Stimulated activated CD4-positive, alpha-beta T cell treated with anti-CD3 and anti-CD28 coated beads, Interleukin-2, amount 100 ng/mL, for 24 hours (primary cell): ENCODE data around the gene RAB15.
"Not testable (repeated sequence)": the region's sequence is repeated elsewhere in the genome, so short reads cannot be mapped to it uniquely, and the experiment has no call there.

Experiments used
- DNase-seq, 2 donors: peaks; one replicate each; pipeline ENCODE4 v3.0.0-alpha.2; 2020

Gene RAB15

DNA sequence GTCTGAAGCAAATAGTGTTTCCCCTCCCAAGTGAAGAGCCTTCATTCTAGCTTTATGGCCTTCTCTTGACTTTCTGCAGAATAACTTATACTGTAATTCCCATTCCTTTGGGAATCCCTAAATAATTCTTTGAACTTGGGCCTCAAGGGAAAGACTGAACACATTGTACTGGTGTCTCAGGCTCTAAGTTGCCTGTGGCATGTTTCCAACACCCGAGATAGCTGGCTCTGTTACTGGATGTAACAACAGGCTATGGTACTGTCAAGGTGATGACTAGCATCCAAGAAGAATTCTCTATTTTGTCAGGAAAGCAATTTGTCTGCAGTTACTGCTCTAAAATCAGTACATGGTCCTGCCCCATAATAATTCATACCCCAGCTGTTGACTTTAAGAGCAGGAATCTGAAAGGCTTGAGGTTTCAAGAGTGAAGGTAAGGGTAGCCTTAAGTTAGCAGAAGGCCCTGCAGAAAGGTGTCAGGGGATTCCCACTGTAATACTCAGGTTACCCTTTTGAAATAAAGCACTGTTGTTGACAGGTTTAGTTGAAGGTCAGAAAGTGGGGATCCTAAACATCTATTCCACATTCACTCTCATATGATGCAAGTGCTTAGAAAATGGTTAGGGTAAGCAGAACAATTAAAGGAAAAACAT is 34.8 kb downstream of the RAB15 start:
- DNase-seq, result no peak

DNA sequence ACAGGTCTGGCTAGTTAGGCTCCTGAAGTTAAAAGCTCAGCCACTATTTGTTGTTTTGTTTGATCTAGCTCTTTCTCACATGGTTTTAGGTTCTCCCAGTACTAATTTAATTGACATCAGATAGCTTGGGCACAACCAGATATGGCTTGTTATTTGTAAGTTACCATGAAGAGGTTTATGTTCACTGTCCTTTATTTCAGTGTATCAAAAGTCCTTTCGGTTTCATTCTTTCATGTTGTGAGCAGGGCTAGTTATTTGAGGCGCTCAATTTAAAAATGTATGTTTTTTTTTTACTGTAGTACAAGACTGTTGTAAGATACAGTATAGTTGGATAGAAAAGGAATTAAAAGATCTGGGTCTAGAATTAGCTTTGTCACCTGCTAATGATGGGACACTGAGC is 36.6 kb downstream of the RAB15 start:
- no peak for DNase-seq

DNA sequence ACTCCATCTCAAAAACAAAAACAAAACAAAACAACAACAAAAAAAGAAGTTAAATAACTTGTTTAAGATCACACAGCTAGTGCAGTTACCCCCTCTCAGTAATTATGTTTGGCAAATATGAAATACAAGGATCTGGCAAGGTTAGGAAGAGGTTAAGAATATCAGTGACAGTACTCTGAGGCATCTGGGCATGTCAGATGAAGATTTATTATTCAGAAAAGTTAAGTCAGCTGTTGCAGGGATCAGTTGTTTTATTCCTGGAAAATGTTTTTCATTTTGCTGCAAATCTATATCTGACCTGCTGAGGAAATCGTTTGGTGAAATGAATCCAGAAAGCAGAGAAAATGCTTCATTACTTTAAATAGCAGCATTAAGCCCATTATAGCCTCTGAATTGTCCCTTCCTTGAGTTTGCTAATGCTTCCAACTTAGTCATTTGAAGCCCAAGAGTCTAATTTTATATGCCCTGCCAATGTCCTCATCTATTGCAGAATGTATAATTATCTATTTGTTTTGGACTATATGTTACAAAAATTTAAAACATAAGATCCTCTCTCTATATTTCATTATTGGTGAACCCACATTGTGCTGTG is 37.7 kb downstream of the RAB15 start:
- no peak for DNase-seq

DNA sequence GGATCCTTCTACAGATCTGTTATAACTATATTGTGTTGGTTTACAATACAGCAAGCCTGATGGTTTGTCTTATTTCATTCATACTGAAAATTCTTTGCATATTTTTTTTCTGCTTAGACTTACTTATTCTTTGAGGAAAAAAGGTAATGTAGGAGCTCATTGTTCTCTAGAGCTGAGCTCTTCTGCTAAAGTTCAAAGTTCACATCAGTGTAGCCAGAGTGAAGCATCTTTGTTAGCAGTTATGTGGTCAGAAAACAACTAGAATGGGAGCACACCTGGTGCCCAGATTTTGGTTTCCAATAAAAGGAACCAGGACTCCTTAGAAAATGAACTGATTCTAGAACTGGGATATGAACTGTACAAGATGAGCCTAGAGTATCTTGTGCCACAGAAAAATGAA is 39.9 kb downstream of the RAB15 start:
- DNase-seq, result no peak

DNA sequence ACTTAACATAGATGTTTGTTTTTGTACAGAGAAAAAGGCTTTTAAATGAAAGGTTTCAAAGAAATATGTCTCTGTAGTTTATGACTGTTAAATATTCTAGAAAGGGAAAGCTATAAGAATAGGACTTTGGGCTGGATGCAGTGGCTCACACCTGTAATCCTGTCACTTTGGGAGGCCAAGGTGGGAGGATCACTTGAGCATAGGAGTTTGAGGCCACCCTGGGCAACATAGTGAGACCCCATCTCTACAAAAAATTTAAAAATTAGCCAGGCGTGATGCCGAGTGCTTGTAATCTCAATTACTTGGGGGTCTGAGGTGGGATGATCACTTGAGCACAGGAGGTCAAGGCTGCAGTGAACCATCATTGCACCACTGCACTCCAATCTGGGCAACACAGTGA is 41.0 kb downstream of the RAB15 start:
- no peak for DNase-seq

DNA sequence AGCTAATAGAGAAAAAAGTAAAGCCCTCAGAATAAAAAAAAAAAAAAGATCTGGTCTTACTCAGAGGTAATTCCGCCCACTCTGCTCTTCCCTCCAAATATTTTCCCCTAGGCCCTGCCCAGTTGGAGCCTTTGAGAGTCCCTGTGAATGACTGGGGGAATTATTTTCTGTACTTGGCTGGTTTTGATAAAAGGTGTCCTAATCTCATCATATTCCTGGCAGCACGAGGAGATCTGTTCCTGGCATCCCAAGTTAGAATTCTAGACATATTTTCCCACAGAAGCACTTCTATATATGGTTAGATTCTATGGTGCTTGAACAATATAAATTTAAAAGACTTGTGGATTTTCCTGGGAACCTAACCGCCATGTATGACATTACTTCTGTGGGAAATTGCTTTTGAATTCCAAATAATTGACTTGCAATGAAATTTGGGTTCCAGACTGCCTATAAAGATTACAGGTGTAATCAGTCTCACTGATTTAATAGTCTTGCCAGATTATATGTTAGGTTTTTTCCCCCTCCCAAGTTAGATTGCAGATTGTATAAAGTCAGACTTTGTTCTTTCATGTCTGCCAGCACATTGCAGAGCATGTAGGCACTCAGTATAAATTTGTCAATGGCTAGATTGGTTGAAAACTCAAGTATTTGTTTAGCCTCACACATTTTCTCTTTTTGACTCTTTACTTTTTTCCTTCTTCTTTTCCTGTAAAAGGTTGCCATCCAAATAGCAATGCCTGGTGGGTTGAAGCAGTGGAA is 41.9 kb downstream of the RAB15 start:
- no peak for DNase-seq

DNA sequence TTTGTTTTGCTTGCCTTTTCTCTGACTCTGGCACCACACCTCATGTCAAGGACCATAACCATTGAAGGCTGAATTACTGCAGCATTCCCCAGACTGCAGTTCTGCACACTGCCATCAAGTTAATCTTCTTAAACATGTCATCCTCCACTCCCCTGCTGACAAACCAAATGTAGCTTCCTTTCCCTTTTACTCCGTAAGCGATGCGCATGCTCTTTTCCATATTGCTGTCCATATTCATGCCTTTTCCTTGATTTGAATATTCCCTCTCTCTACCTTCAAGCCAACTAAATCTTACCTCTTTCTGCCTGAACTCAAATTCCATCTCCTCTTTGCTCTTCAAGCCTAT is 43.1 kb downstream of the RAB15 start:
- no peak for DNase-seq

DNA sequence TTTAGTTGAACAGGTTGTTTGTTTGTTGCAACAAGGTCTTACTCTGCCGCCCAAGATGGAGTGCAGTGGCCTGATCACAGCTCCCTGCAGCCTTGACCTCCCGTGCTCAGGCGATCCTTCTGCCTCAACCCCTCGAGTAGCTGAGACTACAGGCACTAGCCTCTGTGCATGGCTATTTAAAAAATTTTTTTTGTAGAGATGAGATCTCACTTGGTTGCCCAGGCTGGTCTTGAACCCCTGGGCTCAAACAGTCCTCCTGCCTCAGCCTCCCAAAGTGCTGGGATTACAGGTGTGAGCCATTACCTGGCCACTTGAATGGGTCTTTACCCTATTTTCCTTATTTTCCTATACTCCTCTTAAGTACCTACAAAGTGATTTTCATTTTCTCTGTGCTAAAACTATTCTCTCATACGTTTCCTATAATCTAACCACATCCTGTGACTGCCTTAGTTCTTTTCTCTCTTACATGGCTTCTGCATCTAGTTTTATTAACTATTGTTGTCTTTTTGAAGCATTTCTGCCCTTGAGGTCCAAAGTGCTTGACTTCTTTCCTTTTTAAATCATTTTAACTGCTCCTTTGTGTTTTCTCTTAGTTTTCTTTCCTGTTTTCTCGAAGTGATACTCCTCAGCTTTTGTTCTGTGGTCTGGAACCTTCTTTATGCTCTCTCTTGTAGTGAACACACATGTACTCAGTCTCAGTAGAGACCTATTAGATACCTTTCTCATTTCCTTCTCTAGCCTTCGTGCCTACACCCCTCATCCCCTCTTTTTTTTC is 43.7 kb downstream of the RAB15 start:
- DNase-seq, result no peak

DNA sequence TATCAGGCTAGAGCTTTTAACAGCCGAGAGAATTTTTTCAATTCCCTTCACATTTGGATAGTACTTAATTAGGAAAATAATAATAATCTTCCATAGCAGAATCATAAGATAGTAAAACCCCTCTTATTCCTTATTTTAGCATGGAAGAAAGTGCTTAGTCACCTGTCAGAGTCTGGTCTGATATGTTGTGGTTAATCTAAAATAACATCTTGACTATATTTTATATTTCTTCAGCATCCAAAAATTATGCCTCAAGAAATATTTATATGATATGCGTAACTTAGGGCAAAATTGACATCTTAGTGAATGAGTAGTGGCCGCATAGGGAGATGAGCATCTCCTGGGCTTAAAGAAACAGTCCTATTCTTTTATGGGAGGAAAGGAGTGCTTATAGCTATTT is 45.1 kb downstream of the RAB15 start:
- no peak for DNase-seq

DNA sequence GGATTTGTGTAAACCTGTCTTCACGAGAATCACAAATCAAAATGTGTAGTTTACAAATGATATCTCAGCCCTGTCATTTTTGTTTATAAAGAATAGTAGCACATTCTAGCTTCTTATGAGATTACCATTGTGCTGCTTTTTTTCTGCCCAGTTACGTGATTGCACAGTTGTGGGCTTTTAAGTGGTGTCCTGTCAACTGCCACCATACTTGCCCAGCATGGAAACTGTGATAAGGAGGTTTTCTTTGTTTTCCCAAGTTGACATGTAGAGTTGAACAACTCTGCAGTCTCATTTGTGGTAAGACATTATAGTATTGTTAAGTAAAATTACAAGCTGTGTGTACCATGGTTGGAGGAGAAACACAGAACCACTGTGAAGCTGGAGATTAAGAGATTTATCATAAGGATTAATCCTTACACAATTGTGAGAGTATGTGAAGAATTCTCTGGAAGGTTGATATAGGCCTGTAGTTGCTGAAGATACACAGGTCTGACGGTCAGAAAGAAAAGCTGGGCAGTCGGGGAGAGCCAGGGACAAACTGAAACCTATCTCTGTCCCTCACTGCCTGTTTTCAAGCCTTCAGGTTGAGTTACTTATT is 45.6 kb downstream of the RAB15 start:
- no peak for DNase-seq

DNA sequence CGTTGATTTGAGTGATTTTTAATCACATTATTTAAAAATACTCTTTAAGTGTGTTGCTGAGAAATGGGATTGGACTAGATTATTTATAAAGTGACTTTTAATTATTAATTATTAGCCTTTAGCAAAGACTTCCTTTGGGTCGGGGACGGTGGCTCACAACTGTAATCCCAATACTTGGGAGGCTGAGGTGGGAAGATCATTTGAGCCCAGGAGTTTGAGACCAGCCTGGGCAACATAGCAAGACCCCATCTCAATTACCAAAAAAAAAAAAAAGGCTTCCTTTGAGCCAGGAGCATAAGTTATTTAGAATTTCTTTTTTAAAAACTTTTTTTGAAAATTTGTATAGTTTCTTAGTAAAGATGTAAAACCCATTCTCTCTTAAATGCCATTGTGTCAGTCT is 49.1 kb downstream of the RAB15 start:
- DNase-seq, result no peak

DNA sequence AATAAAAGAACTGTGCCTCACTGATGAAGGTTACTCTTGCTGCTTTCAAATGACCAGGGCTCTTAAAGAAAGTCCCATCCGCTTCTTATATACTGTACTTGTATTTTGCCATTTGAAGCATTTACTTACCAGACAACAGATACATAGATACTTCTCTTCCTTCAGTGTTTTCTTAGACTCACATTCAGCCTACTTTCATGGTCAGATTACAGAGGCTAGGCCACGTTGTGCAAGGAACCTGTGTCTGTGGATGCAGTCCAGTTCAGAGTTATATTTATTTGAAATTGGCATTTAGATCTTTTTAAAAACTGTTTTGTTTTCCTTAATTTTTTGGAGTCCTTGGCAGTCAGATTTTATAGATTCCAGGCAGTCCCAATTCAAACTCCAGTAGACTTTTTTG is 51.7 kb downstream of the RAB15 start:
- DNase-seq, result no peak

DNA sequence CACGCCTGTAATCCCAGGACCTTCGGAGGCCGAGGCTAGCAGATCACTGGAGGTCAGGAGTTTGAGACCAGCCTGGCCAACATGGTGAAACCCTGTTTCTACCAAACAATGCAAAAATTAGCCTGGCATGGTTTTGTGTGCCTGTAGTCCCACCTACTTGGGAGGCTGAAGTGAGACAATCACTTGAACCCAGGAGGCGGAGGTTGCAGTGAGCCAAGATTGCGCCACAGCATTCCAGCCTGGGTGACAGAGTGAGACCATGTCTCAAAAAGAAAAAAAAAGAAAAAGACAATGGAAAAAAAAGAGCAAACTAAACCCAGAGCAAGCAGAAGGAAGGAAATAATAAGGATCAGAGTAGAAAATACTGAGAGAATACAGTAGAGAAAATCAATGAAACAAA is 52.5 kb downstream of the RAB15 start:
- DNase-seq, result no peak

DNA sequence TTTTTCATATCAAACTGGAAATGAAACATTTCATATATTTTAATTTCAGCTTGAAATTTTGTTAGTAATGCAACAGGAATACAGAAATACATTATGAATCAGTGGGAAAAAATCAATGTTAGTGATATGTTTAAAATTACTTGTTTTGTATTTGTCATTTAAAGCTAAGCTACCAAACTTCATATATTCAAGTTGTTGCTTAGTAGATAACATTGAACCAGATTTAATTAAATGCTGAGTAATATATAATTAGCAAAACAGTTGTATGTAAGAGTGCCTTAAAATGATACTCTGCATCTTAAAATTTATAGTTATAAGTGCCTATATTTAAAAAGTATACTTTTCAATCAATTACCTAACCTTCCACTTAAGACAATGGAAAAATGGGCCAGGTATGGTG is 52.9 kb downstream of the RAB15 start:
- DNase-seq, result no peak

DNA sequence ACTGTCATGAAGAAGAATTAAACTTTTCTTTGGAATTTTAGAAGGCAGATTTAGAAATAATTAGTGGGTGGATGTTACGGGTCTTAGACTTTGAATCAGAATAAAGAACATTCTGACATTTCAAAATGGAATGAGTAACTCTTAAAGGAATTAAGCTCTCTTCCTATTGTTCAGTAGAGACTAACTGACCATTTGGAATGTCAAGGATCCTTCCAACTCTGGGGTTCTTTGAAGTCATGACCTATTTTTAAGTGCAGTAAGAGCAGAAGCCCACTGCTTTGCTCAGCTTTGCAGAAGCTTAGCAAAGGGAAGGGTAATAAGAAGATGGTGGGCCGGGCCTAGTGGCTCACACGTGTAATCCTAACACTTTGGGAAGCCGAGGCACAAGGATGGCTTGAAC is 53.9 kb downstream of the RAB15 start:
- DNase-seq, result no peak

DNA sequence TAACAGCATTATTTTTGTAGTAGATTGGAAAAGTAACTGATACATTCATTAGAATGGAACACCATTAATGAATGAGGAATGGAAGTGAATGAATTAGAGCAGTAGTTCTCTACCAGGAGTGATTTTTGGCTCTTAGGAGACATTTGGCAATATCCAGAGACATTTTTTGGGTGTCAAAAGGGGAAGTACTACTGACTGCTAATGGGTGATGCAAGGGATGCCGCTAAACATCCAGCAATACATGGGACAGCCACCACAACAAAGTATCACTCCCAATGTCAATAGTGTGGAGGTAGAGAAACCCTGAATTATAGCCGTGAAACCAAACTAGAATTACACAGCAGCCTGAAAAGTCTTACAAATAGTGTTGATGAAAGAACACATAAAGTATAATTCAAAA is 56.3 kb downstream of the RAB15 start:
- DNase-seq, result no peak

DNA sequence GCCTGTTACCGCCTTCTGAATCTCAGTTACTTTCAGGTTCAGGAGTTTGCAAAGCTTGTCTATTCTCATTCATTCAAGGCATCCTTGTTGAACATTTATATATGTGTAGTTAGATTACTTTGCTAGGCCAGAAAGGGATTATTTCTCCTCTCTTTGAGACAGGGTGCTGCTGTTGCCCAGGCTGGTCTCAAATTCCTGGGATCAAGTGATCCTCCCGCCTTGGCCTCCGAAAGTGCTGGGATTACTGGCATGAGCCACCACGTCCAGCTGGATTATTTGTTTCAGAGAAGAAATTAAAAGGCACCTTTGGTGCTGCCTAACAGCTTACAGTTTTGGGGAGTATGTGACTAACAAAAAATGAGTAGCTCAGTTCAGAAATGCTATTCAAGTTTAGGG is 57.1 kb downstream of the RAB15 start:
- no peak for DNase-seq

DNA sequence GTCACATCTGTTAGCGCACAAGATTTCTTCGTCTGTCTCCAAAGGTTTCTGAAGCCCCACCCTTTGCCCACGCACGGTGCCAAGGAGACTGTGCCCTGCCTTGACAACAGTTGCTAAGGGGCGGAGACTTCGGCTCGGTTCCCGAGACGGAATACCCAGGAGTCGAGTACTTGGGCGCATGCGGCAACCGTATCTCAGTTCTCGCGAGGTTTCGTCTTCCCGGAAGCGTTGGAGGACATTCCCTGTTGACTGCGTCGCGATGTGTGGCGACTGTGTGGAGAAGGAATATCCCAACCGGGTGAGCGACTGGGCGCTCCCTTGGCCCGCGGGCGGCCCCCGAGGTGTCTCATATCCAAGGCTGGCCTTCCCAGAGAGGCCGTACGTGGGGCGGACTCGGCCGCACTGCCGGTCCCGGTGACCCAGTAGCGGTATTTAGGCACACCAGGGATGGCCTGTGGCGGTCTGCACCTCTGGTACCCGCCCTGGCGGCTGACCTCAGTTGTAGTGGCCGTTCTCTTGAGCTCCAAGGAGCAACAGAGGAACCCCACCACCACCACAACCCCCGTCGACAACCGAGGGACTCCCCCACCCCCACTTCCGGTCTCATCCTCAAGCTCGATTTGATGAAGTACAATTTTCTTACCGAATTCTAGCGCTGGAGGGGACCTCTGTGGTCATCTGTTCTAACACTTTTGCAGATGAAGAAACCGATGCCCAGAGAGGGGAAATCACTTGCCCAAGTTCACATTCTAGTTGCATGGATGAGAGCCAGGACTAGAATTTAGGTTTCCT is 57.7 kb downstream of the RAB15 start, which contains the start of gene CHURC1:
Gene CHURC1 (plus strand): TSS at position 219 of the 792 bp plus-strand sequence. CDS start 41 bp downstream, at position 260.
- DNase-seq, result peak; percentile 98

DNA sequence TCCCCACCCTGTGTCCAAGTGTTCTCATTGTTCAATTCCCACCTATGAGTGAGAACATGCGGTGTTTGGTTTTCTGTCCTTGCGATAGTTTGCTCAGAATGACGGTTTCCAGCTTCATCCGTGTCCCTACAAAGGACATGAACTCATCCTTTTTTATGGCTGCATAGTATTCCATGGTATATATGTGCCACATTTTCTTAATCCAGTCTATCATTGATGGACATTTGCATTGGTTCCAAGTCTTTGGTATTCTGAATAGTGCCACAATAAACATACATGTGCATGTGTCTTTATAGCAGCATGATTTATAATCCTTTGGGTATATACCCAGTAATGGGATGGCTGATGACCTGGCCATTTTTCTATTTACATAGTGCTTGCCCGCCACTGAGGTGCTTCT is 58.7 kb downstream of the RAB15 start:
- not testable (repeated sequence) for DNase-seq

DNA sequence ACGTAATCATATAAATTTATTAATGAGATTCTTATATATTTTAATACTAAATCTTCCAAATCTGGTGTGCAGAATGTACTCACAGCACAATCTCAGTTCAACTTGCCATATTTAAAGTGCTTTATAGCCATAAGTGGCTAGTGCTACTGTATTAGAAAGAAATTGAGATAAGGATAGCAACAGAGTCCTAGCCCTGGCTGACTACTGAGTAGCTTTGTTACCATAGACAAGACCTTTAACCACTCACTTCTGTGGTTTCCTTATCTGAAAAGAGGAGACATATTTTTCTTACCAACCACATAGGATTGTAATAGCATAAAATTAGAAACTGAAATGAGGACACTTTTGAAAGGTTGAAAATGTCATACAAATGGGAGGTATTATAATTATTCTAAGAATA is 59.9 kb downstream of the RAB15 start:
- no peak for DNase-seq

DNA sequence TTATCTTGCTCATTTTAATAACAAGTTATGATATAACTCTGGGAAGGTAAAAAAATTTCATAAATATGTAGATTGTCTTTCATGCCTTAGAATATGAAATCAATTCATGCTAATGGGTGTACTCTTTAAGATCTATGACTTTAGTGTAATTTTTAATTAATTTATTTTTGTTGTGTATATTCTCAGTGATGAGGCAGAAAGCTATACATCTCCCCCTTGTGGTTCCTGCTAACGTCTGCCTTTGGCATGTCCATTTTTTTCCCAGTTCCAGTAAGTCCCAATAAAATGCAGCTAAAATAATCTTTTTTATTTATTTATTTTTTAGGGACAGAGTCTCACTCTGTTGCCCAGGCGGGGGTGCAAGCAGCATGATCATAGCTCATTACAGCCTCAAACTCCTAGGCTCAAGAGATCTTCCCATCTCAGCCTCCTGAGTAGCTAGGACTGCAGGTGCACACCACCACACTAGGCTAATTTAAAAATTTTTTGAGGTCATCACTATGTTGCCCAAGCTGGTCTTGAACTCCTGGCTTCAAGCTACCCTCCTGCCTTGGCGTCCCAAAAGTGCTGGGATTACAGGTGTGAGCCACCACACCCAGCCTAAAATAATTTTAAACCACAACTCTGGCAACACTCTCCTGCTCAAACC is 61.2 kb downstream of the RAB15 start:
- no peak for DNase-seq

DNA sequence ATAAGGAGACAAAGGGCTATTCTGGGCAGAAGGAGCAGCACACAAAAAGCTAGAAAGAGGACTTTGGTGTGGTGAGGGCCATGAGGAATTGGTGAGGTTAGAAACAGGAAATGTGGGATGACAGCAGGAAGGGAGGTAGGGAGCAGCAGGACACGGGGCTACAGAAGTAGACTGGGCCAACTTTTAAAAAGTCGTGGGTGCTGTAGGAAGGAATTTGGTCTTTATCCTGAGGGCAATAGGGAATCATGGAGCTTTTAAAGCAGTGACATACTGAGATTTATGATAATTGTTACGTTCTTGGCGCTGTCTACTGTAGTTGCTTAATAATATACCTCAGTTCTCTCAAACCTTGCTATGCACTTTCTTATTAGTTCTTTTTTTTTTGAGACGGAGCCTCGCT is 66.1 kb downstream of the RAB15 start:
- no peak for DNase-seq
